Measurements from ENCODE around the gene SEC14L1. TPM values are rescaled to one million over a fixed set of nuclear protein-coding genes. Genes with fewer than 3 reads are reported as not detected.

SEC14L1 gene
- total and polyA plus RNA-seq, 2 of the 8 experiments (the other 6 are each of a cell fraction or from before 2014, with no cell fraction given): 27.2 to 74.4 TPM

DNA sequence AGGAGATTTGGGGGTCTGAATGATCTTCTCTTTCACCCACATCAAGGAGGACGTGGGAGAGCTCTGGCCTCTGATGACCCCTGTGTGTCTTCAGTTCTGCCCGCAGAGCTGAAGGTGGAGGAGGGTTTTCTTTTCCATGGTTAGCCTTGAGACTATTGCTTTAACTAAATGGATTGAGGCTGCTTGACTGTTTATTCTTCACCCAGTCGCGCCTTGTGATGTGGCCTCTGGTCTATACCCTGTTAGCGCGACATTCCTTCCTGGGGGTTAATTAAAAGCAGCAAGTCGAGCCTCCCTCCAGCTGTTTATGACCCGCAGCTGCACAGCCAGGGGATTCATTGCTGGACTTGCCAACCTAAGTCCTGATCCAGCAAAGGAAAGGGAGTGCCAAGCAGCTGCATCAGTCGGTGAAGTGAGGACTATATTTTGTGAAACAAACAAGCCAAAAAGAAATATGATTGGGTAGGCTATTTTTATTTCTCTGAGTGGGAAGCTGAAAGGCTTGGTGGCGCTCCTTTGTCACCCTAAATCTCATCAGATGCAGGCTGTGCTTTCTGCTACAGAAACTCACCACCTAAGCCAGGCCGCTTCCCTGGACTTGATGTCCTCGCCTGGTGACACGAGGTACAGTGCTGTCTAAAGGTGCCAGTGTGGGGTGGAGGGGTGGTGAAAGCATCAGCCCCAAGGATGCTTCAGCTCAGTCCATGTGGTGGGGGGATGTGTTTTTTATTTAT, 11.0 kb upstream of the SEC14L1 start:
- Histone ChIP-seq H4K20me1 (replicated peaks in 1 of 2; ENCODE audit: control insufficient read depth in 1 of 2, insufficient read depth in 2 of 2, low read length in 2 of 2) (no peaks in the 10 kb centered on the region), H2AFZ (ENCODE audit: low read length) (no peak overlapping the region), H3K9me3 (ENCODE audit: insufficient read depth in 2 of 2, low read depth in 1 of 2, low read length in 1 of 2) (no peaks in the 10 kb centered on the region), H4K5ac (ENCODE audit: insufficient read length, low read depth, low read length) (no peak overlapping the region), H2BK20ac (ENCODE audit: low read length) (no peak overlapping the region), H4K8ac (ENCODE audit: extremely low read depth, insufficient read depth, low read length) (no peak overlapping the region), H2BK12ac (ENCODE audit: low read depth, low read length) (0 out of 2 replicates have a peak overlapping the region, but pooled peaks have one; percentile 39), H3K56ac (replicated peaks; ENCODE audit: insufficient read length, low read depth, low read length) (no peak overlapping the region), H3K4me2 (ENCODE audit: insufficient read depth in 1 of 2, low read depth in 2 of 2, low read length in 2 of 2) (no peak overlapping the region), H3K27me3 (replicated peaks in 1 of 4; ENCODE audit: control insufficient read depth in 3 of 4, extremely low read depth in 1 of 4, insufficient read depth in 3 of 4, low read length in 3 of 4) (no peaks in the 10 kb centered on the region), H3K23ac (ENCODE audit: insufficient read length) (no peak overlapping the region), H3K4ac (replicated peaks; ENCODE audit: insufficient read length, low read depth, low read length) (no peak overlapping the region), H3K9ac (replicated peaks in 1 of 4; ENCODE audit: extremely low read depth in 1 of 4, low read depth in 3 of 4, low read length in 3 of 4) (no peak overlapping the region), H3K4me1 (replicated peaks in 1 of 4; ENCODE audit: control insufficient read depth in 3 of 4, insufficient read depth in 4 of 4, low read length in 3 of 4) (no peaks in the 10 kb centered on the region; a peak in 1 of 7 replicates), H2BK5ac (ENCODE audit: low read depth, low read length) (no peak overlapping the region), H4K91ac (replicated peaks; ENCODE audit: insufficient read length, low read length) (no peak overlapping the region), H3K27ac (ENCODE audit: low read depth, low read length) (no peak overlapping the region), H3K79me1 (ENCODE audit: low read depth, low read length) (no peaks in the 10 kb centered on the region), H3K14ac (ENCODE audit: insufficient read length) (no peak overlapping the region), H2BK15ac (ENCODE audit: low read length) (no peak overlapping the region), H3K79me2 (ENCODE audit: control insufficient read depth in 1 of 2, insufficient read depth in 2 of 2, low read length in 2 of 2) (no peaks in the 10 kb centered on the region), H3K23me2 (ENCODE audit: low read depth, low read length) (no peaks in the 10 kb centered on the region), H3K36me3 (ENCODE audit: control insufficient read depth in 2 of 4, insufficient read depth in 4 of 4, low read length in 3 of 4) (no peaks in the 10 kb centered on the region), H3K18ac (ENCODE audit: extremely low read depth, low read length) (no peak overlapping the region), H2BK120ac (replicated peaks; ENCODE audit: low read depth, low read length) (no peak overlapping the region), H2AK5ac (ENCODE audit: low read depth, low read length) (no peak overlapping the region; the same call in 1 of the 2 replicates), H3K4me3 (ENCODE audit: extremely low read depth in 1 of 4, insufficient read depth in 2 of 4, low read depth in 3 of 4, low read length in 4 of 4) (no peak overlapping the region)
- ChIA-PET POLR2A (ENCODE audit: partially characterized antibody) (interaction anchor here (0.7 to 5.1 kb wide), 6 partner anchors 8 to 39 kb away, joined by 3 to 23 read pairs (median 4); partner anchors contain the start of gene SEC14L1), CTCF (ENCODE audit: partially characterized antibody) (interaction anchor here (1.1 to 2.3 kb wide), 8 partner anchors 10 to 142 kb away, joined by 3 to 11 read pairs (median 5); no protein-coding TSS in a partner anchor)
- no peak for FAIRE-seq
- 81% methylated on average over 13 of the region's 13 CpGs; no CpG with 5 or more reads in 1 of the 2 experiments for WGBS, 2 experiments (ENCODE audit: extremely low coverage in 1 of 2, insufficient coverage in 1 of 2, insufficient read length in 1 of 2, insufficient replicate concordance in 2 of 2, low coverage in 1 of 2, low lambda C conversion rate in 2 of 2, missing lambda C conversion rate in 1 of 2)
- TF ChIP-seq KDM5A (IDR thresholded peaks at IDR 0.05; ENCODE audit: low read length): no peak
- no peak for TF ChIP-seq CBX8 (IDR thresholded peaks at IDR 0.05; ENCODE audit: borderline replicate concordance, low read depth, low read length)
- TF ChIP-seq RFX5 (IDR thresholded peaks at IDR 0.05; ENCODE audit: borderline replicate concordance, low read depth, low read length): no peak
- no peak for TF ChIP-seq SRF (IDR thresholded peaks at IDR 0.05; ENCODE audit: low read depth, low read length)
- no peak for TF ChIP-seq CHD1 (IDR thresholded peaks at IDR 0.05; ENCODE audit: low read depth, low read length)
- TF ChIP-seq FOSL1 (IDR thresholded peaks at IDR 0.05; ENCODE audit: insufficient read depth, low read depth, low read length): no peak
- TF ChIP-seq JUN (IDR thresholded peaks at IDR 0.05; ENCODE audit: low read depth, low read length): no peak
- no peak for TF ChIP-seq GABPA (IDR thresholded peaks at IDR 0.05; ENCODE audit: borderline replicate concordance, insufficient read depth, low read length)
- no peak for TF ChIP-seq EZH2 (IDR thresholded peaks at IDR 0.05; ENCODE audit: low read depth, low read length, severe bottlenecking)
- TF ChIP-seq BACH1 (IDR thresholded peaks at IDR 0.05; ENCODE audit: low read length): no peak
- DNase-seq (ENCODE audit: low read depth in 1 of 2, low spot score in 2 of 2): no peak
